HG03558 (cell line): ENCODE results near the gene RFFL.

ENCODE experiments used
- ATAC-seq: cut with Tn5 transposase; IDR thresholded peaks from one replicate; pipeline ENCODE4 v1.9.1; 2021; ENCODE audit warnings: moderate number of reproducible peaks; ENCODE audit not compliant: unreplicated experiment; ENCODE audit errors: extremely low read depth

RFFL gene

GRCh38 chr17:35082073-35082657 lies 18.7 kb upstream of the RFFL start:
- ATAC-seq, result no peak

- ATAC-seq, result no peak
Observed at GRCh38 chr17:35081638-35082037, 18.1 kb upstream of the RFFL start.

DNA sequence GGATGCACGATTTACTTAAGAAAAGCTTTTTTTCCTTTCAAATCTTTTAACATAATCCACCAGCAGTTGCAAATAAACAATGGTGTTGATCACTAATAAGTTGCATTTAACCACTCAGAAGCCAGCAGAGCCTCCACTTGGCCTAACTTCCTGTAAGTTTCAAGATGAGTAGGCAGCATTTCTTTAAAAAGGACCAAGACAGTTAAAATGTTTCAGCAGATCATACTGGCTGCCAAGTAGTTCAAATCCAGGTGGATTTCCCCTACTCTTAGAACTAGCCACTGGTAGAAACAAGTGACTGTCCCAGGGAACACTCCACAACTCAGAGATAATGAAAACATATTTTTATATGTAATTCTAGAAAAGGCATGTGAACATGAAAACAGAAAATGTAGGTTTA lies 17.0 kb upstream of the RFFL start:
- no peak for ATAC-seq

DNA sequence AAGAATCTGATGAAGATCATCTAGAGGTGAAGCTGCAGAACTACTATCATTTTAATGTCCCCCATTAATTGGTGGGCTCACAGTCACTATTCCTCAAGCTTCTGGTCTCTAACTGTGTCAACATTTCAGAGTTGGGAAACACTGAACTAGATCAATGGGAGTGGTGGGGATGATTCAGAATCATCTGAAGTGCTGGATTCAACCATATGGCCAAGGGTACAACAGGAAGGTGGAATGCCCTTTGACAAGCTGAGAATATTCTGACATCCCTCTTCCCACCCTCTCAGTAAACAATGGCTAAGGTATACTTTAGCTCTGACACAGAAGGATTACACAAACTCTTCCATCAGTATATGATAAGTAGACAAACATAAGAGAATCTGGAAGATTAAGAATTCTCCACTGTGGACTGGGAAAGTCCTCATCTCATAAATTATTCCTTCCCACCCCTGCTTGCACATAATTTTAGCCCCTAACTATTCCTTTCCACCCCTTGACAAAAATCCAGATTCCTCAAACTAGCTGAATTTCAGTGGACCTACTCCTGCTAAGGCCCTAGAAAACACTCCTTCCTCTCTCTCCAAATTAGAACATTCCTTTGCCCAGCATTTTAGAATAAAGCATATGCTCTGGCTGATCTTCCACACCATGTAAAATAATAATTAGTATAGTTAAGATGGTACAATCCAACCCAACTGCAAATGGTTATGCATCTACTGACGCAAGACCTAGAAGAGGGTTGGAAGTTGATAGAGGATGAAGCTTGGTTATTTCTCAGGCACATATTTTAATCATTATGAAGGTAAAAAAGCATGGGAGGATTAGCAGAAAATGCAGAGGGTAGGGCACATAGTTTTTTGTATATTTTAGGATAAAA lies 16.3 kb upstream of the RFFL start:
- ATAC-seq, result no peak

GRCh38 chr17:35076874-35077273 lies 13.4 kb upstream of the RFFL start:
- no peak for ATAC-seq

DNA sequence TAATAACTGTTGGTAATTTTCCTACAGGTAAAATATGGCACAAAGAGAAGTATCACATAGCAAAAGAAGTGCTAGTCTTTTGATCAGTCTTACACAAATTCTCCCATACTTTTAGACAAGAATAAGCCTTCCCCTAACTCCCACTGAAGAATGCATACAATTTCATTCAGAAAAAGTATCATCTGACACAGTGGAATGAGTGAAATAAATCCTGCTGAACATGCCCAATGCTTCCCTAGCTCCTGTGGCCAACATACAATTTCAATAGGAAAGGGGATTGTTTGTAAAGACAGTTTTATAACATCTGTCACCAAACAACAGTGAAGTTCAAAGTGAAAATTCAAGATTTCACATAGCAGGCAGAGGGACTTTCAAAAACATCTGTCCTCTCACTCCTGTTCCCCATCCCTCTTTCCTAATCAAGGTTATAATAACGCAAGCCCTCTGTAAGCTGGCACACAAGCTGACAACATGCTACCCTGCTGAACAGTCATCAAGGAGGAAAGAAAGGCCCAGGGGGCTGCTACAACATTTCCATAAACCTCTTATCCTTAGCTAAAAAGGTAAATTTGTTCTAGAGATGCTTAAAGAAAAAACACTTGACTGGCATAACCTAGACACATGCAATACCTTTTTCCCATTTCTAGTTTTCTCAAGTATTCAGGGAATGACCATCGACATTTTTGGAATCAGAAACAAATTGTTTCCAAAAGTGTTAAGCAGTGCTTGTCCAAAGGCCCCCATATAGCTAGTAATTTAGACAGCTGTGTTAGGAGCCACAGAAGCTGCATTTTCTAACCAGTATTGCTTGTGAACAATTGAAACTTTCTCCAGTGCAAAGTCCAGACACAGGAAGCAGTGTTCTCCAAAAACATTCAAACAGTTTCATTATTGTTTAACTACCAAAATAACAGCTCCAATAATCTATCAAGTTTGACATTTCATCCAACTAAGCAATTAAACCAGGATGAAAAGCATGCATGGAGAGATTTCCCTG lies 11.5 kb upstream of the RFFL start:
- no peak for ATAC-seq

DNA sequence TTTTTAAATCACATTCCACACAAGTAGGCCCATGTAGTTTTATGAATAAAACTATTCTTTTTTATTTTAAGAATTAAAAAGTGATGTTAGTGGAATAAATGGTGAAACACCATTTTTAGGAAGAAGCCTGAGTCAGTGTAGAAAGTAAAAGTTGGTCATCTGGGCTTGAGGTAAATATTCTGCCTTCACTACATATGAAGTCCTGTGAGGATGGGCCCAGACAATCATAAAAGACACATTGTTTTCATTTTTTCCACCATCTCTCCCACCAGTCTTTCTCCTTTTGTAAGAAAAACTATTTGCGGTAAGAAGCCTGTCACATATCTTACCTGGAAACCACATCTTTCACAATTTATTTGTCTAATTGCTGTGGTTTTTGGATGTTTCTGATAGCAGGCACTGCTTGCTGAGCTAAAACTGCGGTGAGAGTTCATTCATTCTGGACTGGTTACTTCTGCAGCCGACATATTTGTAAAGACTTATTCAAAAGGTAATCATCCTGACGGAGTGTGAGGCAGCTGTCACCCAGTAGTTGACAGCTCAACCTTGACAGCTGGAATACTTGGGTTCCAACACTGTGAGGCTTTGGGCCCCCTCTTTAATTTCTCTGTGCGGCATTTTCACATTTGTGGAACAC lies 10.6 kb upstream of the RFFL start:
- ATAC-seq, result no peak

- ATAC-seq, result no peak
Observed at GRCh38 chr17:35073183-35073790, 9.8 kb upstream of the RFFL start.

GRCh38 chr17:35069311-35069710 lies 5.8 kb upstream of the RFFL start:
- no peak for ATAC-seq

DNA sequence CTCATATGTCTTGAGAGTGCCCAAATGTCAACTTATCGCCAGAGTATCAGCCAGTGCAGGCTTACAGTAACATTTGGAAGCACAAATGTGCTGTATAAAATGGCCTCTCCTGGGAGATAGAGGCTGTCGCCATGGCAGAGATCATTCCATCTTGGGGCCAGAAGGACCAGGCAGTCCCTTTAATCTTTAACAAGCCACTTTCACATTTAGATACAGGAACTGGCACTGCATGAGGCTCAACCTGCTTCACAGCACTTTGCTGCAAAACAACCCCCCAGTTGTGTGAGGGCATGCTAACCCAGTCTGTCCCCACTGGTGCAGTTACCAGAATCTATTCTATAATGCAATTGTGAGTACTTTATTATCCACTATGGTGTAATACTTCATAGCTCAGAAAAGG lies 4.7 kb upstream of the RFFL start:
- no peak for ATAC-seq

- no peak for ATAC-seq
Observed at GRCh38 chr17:35065880-35066279, 2.4 kb upstream of the RFFL start.

GRCh38 chr17:35064516-35065215 lies 1.2 kb upstream of the RFFL start:
- no peak for ATAC-seq

DNA sequence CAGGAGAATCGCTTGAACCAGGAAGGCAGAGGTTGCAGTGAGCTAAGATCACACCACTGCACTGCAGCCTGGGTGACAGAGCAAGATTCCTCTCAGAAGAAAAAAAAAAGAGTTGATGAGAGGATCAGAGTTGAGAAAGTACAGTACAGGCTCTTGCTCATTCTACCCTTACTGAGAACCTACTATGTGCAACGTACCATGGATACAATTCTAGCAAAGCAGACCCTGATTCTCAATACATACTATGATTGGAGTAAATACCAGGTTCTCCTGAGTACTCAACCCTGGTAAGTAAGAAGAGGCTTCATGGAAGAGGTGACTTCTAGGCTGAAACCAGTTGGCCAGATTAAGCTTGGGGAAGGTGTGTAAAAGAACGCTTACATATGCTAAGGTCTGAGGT lies 1.2 kb downstream of the RFFL start:
- no peak for ATAC-seq

GRCh38 chr17:35057332-35057915 lies 6.1 kb downstream of the RFFL start:
- no peak for ATAC-seq

GRCh38 chr17:35056013-35056412 lies 7.5 kb downstream of the RFFL start:
- ATAC-seq, result no peak

- ATAC-seq, result no peak
Observed at GRCh38 chr17:35053204-35053603, 10.3 kb downstream of the RFFL start.

DNA sequence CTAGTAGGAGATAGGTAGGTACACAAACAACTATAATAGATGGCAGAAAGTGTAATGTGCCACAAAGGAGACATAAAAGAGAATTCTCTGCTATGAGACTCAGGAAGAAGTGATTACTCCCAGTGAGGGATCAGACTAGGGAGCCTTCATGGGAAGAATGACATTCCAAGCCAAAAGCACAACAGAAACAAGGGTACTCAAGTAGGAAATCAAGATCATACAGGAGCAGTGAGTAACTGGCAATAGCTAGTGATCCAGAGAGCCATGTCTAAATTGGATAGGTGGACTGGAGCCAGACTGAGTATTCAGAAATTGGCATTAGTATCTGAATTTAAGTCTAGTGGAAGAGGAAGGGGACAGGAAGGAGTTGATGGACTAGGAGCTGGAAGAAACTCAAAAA lies 10.7 kb downstream of the RFFL start:
- ATAC-seq, result no peak

- no peak for ATAC-seq
Observed at GRCh38 chr17:35052241-35052610, 11.3 kb downstream of the RFFL start.
